Left lung (tissue), 10 donors: ENCODE data around the gene IRF2. TPM values are rescaled to one million over a fixed set of nuclear protein-coding genes. Genes with fewer than 3 reads are reported as not detected.
A peak's percentile ranks its signal among the peaks of the same experiment; 100 is the strongest.

Source experiments
- ATAC-seq: fragments of 200-7000 bp; cut with Tn5 transposase; one replicate; pipeline ENCODE4 v1.9.1; 2020; ENCODE audit warnings: moderate library complexity
- DNase-seq, 4 donors: peaks; one replicate each; pipeline ENCODE4 v3.0.0-alpha.2; 2013 to 2020
- H3K27ac ChIP-seq, 2 donors: fragments of 200-600 bp; sonication (generic) in 1 of 2; one replicate each; pipeline versions ENCODE4 v1.5.0 to v1.8.0; 2020 to 2021
- H3K27me3 ChIP-seq, 2 donors: fragments of 200-600 bp; sonication (generic) in 1 of 2; one replicate each; pipeline versions ENCODE4 v1.5.0 to v1.8.0; 2020 to 2021
- H3K36me3 ChIP-seq, 2 donors: fragments of 200-600 bp; sonication (generic) in 1 of 2; one replicate each; pipeline versions ENCODE4 v1.5.0 to v1.8.0; 2020 to 2021
- H3K4me1 ChIP-seq, 2 donors: fragments of 200-600 bp; one replicate each; pipeline ENCODE4 v1.8.0; 2021
- H3K4me3 ChIP-seq, 2 donors: fragments of 200-600 bp; sonication (generic) in 1 of 2; one replicate each; pipeline versions ENCODE4 v1.5.0 to v1.8.0; 2020 to 2021; ENCODE audit warnings: mild to moderate bottlenecking in 1 of 2
- H3K9me3 ChIP-seq, 2 donors: fragments of 200-600 bp; sonication (generic) in 1 of 2; one replicate each; pipeline versions ENCODE4 v1.5.0 to v1.8.0; 2020 to 2021
- intact Hi-C, 2 donors: fragments of 100-400 bp; cut with DNase I; formaldehyde crosslinking; loops; one replicate each; pipeline versions ENCODE4 v1.11.2 to v1.14.2; 2022
- polyA plus RNA-seq, 6 donors: library from polyadenylated mRNA; unstranded; fragments of 120-200 nt; gene quantifications; one replicate each; pipeline ENCODE4 v1.2.1, GENCODE V29; 2013; ENCODE audit not compliant: insufficient read length in 6 of 6
- total RNA-seq, 2 donors: library from RNA; stranded (reverse); fragmentation: NEBNext Ultra II Directional; extraction: Animal tissue kit (Norgen Biotek cat#: 25700); gene quantifications; one replicate each; pipeline ENCODE4 v1.2.1, GENCODE V29; 2021
- TF ChIP-seq, protein P1 (sequence below), 2 donors: fragments of 200-600 bp; sonication (generic) in 1 of 2; IDR thresholded peaks; one replicate each; pipeline versions ENCODE4 v1.5.0 to v1.8.0; 2021; ENCODE audit warnings: antibody characterized with exemption in 2 of 2
- donor health status: DM: no; HTN: yes; CAD: no.
- donor health status: DM: no; HTN: no; CAD: no.

The IRF2 gene
- total and polyA plus RNA-seq, 8 donors = 32.8 to 50.2 (median 47.0) TPM

DNA sequence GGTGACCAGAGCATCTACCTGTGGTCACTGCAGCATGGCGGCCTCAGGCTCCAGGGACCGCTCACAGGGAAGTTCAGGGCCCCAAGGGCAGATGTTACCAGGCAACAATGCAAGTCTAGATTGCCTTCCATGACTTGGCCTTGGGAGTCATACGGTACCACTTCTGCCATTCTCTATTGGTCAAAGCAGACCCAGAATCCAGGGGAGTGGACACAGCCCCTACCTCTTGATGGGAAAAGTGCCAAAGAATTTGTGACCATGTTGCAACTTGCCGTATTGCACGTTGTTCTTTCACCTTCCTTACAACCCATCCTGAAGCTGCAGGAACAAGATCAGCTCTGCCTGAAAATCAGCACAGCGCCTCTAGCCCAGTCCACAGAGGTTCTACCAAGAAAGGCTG is 111.1 kb downstream of the IRF2 start:
- H3K36me3 ChIP-seq = no peaks in the 10 kb centered on the region
- no peaks in the 10 kb centered on the region for H3K9me3 ChIP-seq
- H3K4me3 ChIP-seq = no peak overlapping the region
- ATAC-seq (no peak), DNase-seq (no peak)
- intact Hi-C loops = no loop called here
- TF ChIP-seq, protein P1, sequence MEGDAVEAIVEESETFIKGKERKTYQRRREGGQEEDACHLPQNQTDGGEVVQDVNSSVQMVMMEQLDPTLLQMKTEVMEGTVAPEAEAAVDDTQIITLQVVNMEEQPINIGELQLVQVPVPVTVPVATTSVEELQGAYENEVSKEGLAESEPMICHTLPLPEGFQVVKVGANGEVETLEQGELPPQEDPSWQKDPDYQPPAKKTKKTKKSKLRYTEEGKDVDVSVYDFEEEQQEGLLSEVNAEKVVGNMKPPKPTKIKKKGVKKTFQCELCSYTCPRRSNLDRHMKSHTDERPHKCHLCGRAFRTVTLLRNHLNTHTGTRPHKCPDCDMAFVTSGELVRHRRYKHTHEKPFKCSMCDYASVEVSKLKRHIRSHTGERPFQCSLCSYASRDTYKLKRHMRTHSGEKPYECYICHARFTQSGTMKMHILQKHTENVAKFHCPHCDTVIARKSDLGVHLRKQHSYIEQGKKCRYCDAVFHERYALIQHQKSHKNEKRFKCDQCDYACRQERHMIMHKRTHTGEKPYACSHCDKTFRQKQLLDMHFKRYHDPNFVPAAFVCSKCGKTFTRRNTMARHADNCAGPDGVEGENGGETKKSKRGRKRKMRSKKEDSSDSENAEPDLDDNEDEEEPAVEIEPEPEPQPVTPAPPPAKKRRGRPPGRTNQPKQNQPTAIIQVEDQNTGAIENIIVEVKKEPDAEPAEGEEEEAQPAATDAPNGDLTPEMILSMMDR (IDR thresholded peaks at IDR 0.05) = no peak
- no peaks in the 10 kb centered on the region for H3K27me3 ChIP-seq
- peaks cover 0 to 31% of the 10 kb centered on the region in 2 donors for H3K4me1 ChIP-seq
- no peak overlapping the region for H3K27ac ChIP-seq

- Histone ChIP-seq H3K36me3 (no peaks in the 10 kb centered on the region), H3K27ac (no peak overlapping the region), H3K9me3 (no peaks in the 10 kb centered on the region), H3K4me3 (no peak overlapping the region), H3K27me3 (no peaks in the 10 kb centered on the region), H3K4me1 (peaks cover 0 to 40% of the 10 kb centered on the region in 2 donors)
- DNase-seq (no peak), ATAC-seq (no peak)
- TF ChIP-seq, protein P1 (IDR thresholded peaks at IDR 0.05) = no peak
- intact Hi-C loops = no loop called here
Observed at GRCh38 chr4:184362396-184362795, 112.0 kb downstream of the IRF2 start.

DNA sequence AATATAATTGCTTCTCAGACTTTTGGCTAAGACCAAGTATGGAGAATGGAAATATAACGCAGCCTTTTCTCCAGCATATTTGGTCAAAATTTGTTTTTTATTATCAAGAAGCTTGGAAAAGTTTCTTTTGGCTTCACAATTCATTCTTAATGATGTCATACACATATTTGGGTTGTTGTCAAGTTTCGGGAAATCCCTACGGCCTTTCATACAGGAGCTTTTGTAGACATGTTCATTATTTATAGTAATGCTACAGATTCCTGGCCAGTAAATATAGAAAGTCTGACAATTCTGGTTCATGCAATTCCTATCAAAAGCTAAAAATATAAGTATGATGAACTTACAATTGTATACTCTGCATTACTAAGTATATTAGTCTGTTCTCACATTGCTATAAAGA is 112.9 kb downstream of the IRF2 start:
- ATAC-seq = no peak
- no peaks in the 10 kb centered on the region for H3K9me3 ChIP-seq
- no peak for DNase-seq
- intact Hi-C loops = no loop called here
- no peaks in the 10 kb centered on the region for H3K27me3 ChIP-seq
- H3K36me3 ChIP-seq = no peaks in the 10 kb centered on the region
- H3K4me3 ChIP-seq = no peak overlapping the region
- H3K27ac ChIP-seq = no peak overlapping the region
- peaks cover 0 to 49% of the 10 kb centered on the region in 2 donors for H3K4me1 ChIP-seq
- TF ChIP-seq, protein P1 (IDR thresholded peaks at IDR 0.05) = no peak

DNA sequence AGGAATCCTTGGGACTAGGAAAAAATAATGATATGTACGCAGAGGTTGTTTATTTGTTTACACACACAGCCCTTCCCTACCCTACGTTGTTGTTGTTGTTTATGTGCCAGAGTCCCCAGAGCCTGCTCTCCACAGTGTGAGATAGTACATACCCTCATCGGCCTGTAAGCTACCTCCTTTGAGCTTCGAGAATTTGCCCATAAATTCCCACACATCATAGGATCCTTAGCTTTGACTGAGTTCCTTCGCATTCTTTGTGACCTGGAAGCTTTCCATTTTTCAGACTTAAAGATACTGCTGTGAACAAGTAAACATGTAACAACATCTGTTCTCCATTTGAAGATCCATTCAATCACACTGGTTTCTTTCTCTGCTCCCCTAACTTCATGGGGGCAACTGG is 114.5 kb downstream of the IRF2 start:
- intact Hi-C loops = no loop called here
- ATAC-seq (no peak), DNase-seq (no peak)
- H3K36me3 ChIP-seq = no peaks in the 10 kb centered on the region
- TF ChIP-seq, protein P1 (IDR thresholded peaks at IDR 0.05) = no peak
- H3K27ac ChIP-seq = no peak overlapping the region
- no peaks in the 10 kb centered on the region for H3K9me3 ChIP-seq
- H3K4me3 ChIP-seq = no peak overlapping the region
- peaks cover 0 to 65% of the 10 kb centered on the region in 2 donors for H3K4me1 ChIP-seq
- no peaks in the 10 kb centered on the region for H3K27me3 ChIP-seq

DNA sequence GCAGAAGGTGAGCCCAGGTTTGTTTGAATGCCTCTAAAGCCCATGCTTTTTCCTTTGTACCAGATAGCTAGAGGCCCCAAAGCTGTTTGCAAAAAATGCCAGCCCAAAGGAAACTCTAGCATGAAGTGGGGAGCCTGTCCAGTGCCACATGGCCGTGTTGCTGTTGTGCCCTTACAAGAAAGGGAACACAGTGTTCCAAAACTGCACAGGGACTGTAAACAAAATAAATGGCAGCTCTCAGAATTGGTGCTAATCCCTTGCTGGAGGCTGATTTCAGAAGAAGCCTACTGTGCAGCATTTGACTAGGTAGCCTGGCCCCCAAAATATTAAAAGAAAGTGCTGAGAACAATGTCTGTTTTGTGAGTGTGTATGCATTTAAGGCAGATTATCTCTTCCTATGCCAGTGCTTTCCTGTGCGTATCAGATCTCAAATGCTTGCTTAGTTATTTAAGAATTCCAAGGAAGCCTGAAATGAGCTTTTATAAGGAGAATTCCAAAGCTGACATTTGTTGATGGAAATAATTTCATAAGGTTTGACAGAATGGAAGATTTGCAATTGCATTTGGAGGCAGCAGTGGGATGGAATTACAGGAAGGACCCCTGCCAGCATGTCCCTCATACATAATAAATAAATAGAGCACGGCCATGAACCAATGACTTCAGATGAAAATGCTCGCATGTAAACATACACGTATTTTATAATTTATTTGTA is 115.7 kb downstream of the IRF2 start:
- Histone ChIP-seq H3K4me3 (no peak overlapping the region), H3K36me3 (no peaks in the 10 kb centered on the region), H3K9me3 (no peaks in the 10 kb centered on the region), H3K27me3 (no peaks in the 10 kb centered on the region), H3K27ac (peak overlapping the region in 1 of 2 donors; percentile 86), H3K4me1 (peaks cover 0 to 66% of the 10 kb centered on the region in 2 donors)
- no peak for ATAC-seq
- intact Hi-C loops = no loop called here
- TF ChIP-seq, protein P1 (IDR thresholded peaks at IDR 0.05) = no peak
- no peak for DNase-seq
